Measurements from ENCODE around the gene PRRC2B. TPM values are rescaled to one million over a fixed set of nuclear protein-coding genes. Genes with fewer than 3 reads are reported as not detected.
A peak's percentile ranks its signal among the peaks of the same experiment; 100 is the strongest.

PRRC2B gene
- total and polyA plus RNA-seq, 2 of the 8 experiments (the other 6 are each of a cell fraction or from before 2014, with no cell fraction given), result 37.3 to 249 TPM

GRCh38 chr9:131365546-131365945 is 28.3 kb upstream of the PRRC2B start:
- no peak overlapping the region for H3K4me2 ChIP-seq (ENCODE audit: insufficient read depth in 1 of 2, low read depth in 2 of 2, low read length in 2 of 2)
- no peaks in the 10 kb centered on the region for H4K20me1 ChIP-seq (replicated peaks in 1 of 2; ENCODE audit: control insufficient read depth in 1 of 2, insufficient read depth in 2 of 2, low read length in 2 of 2)
- no peak overlapping the region for H2BK120ac ChIP-seq (replicated peaks; ENCODE audit: low read depth, low read length)
- peak overlapping the region; percentile 88; the same call in 1 of the 2 replicates for H2BK15ac ChIP-seq (ENCODE audit: low read length)
- H4K5ac ChIP-seq (ENCODE audit: insufficient read length, low read depth, low read length), result no peak overlapping the region
- H4K91ac ChIP-seq (replicated peaks; ENCODE audit: insufficient read length, low read length), result no peak overlapping the region
- 88% methylated on average over 1 of the region's 1 CpG; no CpG with 5 or more reads in 1 of the 2 experiments for WGBS, 2 experiments (ENCODE audit: extremely low coverage in 1 of 2, insufficient coverage in 1 of 2, insufficient read length in 1 of 2, insufficient replicate concordance in 2 of 2, low coverage in 1 of 2, low lambda C conversion rate in 2 of 2, missing lambda C conversion rate in 1 of 2)
- no peak overlapping the region for H3K9ac ChIP-seq (replicated peaks in 1 of 4; ENCODE audit: extremely low read depth in 1 of 4, low read depth in 3 of 4, low read length in 3 of 4)
- no peaks in the 10 kb centered on the region for H3K9me3 ChIP-seq (ENCODE audit: insufficient read depth in 2 of 2, low read depth in 1 of 2, low read length in 1 of 2)
- FAIRE-seq, result no peak
- no peak overlapping the region for H4K8ac ChIP-seq (ENCODE audit: extremely low read depth, insufficient read depth, low read length)
- no peaks in the 10 kb centered on the region for H3K79me1 ChIP-seq (ENCODE audit: low read depth, low read length)
- no peak overlapping the region for H3K56ac ChIP-seq (replicated peaks; ENCODE audit: insufficient read length, low read depth, low read length)
- no peak overlapping the region for H2AK5ac ChIP-seq (ENCODE audit: low read depth, low read length)
- H3K79me2 ChIP-seq (ENCODE audit: control insufficient read depth in 1 of 2, insufficient read depth in 2 of 2, low read length in 2 of 2), result no peaks in the 10 kb centered on the region
- H2BK12ac ChIP-seq (ENCODE audit: low read depth, low read length), result no peak overlapping the region
- H2AFZ ChIP-seq (ENCODE audit: low read length), result no peak overlapping the region
- no peaks in the 10 kb centered on the region for H3K23me2 ChIP-seq (ENCODE audit: low read depth, low read length)
- no peak overlapping the region for H2BK20ac ChIP-seq (ENCODE audit: low read length)
- ChIA-PET POLR2A (ENCODE audit: partially characterized antibody) (interaction anchor here (1.3 to 1.5 kb wide), 2 partner anchors 7 to 157 kb away, joined by 3 read pairs; no protein-coding TSS in a partner anchor), CTCF (ENCODE audit: partially characterized antibody) (interaction anchor here (0.9 to 4.5 kb wide), 3 partner anchors 15 to 111 kb away, joined by 4 to 36 read pairs (median 18); no protein-coding TSS in a partner anchor)
- peaks cover 0 to 3% (median 0%) of the 10 kb centered on the region in 4 experiments; a peak in 1 of 7 replicates for H3K4me1 ChIP-seq (replicated peaks in 1 of 4; ENCODE audit: control insufficient read depth in 3 of 4, insufficient read depth in 4 of 4, low read length in 3 of 4)
- no peak overlapping the region for H3K23ac ChIP-seq (ENCODE audit: insufficient read length)
- no peak for DNase-seq (ENCODE audit: low read depth in 1 of 2, low spot score in 2 of 2)
- H3K4ac ChIP-seq (replicated peaks; ENCODE audit: insufficient read length, low read depth, low read length), result no peak overlapping the region
- H3K18ac ChIP-seq (ENCODE audit: extremely low read depth, low read length), result no peak overlapping the region
- H3K36me3 ChIP-seq (ENCODE audit: control insufficient read depth in 2 of 4, insufficient read depth in 4 of 4, low read length in 3 of 4), result no peaks in the 10 kb centered on the region
- no peak overlapping the region for H2BK5ac ChIP-seq (ENCODE audit: low read depth, low read length)
- H3K4me3 ChIP-seq (ENCODE audit: extremely low read depth in 1 of 4, insufficient read depth in 2 of 4, low read depth in 3 of 4, low read length in 4 of 4), result no peak overlapping the region
- H3K14ac ChIP-seq (ENCODE audit: insufficient read length), result no peak overlapping the region
- H3K27me3 ChIP-seq (replicated peaks in 1 of 4; ENCODE audit: control insufficient read depth in 3 of 4, extremely low read depth in 1 of 4, insufficient read depth in 3 of 4, low read length in 3 of 4), result no peaks in the 10 kb centered on the region
- H3K27ac ChIP-seq (ENCODE audit: low read depth, low read length), result no peak overlapping the region
- TF ChIP-seq BACH1 (IDR thresholded peaks at IDR 0.05; ENCODE audit: low read length), result no peak
- no peak for TF ChIP-seq RFX5 (IDR thresholded peaks at IDR 0.05; ENCODE audit: borderline replicate concordance, low read depth, low read length)
- TF ChIP-seq KDM4A (IDR thresholded peaks at IDR 0.05; ENCODE audit: low read depth, low read length, severe bottlenecking), result no peak
- no peak for TF ChIP-seq JUND (IDR thresholded peaks at IDR 0.05; ENCODE audit: low read length)
- TF ChIP-seq SP1 (IDR thresholded peaks at IDR 0.05; ENCODE audit: low read depth, low read length), result no peak
- no peak for TF ChIP-seq POLR2AphosphoS5 (IDR thresholded peaks at IDR 0.05; ENCODE audit: low read depth, low read length)
- no peak for TF ChIP-seq BRCA1 (IDR thresholded peaks at IDR 0.05; ENCODE audit: low read depth, low read length)
- TF ChIP-seq KDM5A (IDR thresholded peaks at IDR 0.05; ENCODE audit: low read length), result no peak
- no peak for TF ChIP-seq TBP (IDR thresholded peaks at IDR 0.05; ENCODE audit: low read depth, low read length)
- TF ChIP-seq MAX (IDR thresholded peaks at IDR 0.05), result no peak
- TF ChIP-seq POU5F1 (IDR thresholded peaks at IDR 0.05; ENCODE audit: low read depth, low read length), result no peak
- no peak for TF ChIP-seq GABPA (IDR thresholded peaks at IDR 0.05; ENCODE audit: borderline replicate concordance, insufficient read depth, low read length)
- no peak for TF ChIP-seq SP2 (IDR thresholded peaks at IDR 0.05; ENCODE audit: low read length)
- no peak for TF ChIP-seq RBBP5 (IDR thresholded peaks at IDR 0.05; ENCODE audit: borderline replicate concordance, low read depth, low read length)
- TF ChIP-seq TCF12 (IDR thresholded peaks at IDR 0.05; ENCODE audit: low read depth, low read length), result no peak
- TF ChIP-seq JUN (IDR thresholded peaks at IDR 0.05; ENCODE audit: low read depth, low read length), result no peak

Measured in H1 (cell line).